Fibroblast of skin of left quadriceps (primary cell): ENCODE measurements around the gene GINS1.
"Not testable (repeated sequence)": the region's sequence is repeated elsewhere in the genome, so short reads cannot be mapped to it uniquely, and the experiment has no call there.

Experiments used
- DNase-seq, 2 experiments: peaks; one replicate each; pipeline ENCODE4 v3.0.0-alpha.2; 2013; ENCODE audit warnings: low read depth in 2 of 2

Gene GINS1

DNA sequence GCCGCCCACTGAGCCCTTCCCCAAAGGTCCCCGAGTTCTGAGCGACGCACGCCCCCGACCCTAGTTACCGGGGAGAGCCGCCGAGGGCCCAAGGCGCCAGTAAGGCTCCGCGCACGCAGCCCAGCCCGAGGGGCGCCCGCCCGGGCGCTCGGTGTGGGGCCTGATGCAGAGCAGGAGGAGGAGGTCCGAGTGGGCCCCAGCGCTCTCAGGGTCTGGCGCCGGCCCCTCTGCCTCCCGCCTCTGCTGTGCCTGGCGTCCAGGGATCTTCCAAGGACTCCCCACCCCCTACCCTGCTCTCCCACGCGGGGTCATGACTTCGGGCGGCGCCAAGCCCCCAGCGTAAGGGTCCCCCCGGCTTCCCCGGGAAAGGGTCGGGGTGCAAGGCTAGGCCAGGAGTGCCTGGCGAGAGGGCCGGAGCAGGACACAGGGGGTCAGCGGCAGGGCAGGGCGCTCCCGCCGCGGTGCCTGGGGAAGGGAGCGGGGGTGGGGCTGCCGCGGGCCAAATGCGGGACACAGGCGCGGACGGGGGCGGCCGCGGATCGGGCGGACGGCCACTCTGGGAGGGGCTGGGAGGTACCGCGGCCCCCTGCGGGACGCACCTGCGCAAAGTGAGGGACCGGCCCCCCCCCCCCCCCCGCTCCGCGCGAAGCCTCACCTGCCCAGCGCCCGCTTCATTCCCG, 17.5 kb upstream of the GINS1 start:
- DNase-seq = no peak

DNA sequence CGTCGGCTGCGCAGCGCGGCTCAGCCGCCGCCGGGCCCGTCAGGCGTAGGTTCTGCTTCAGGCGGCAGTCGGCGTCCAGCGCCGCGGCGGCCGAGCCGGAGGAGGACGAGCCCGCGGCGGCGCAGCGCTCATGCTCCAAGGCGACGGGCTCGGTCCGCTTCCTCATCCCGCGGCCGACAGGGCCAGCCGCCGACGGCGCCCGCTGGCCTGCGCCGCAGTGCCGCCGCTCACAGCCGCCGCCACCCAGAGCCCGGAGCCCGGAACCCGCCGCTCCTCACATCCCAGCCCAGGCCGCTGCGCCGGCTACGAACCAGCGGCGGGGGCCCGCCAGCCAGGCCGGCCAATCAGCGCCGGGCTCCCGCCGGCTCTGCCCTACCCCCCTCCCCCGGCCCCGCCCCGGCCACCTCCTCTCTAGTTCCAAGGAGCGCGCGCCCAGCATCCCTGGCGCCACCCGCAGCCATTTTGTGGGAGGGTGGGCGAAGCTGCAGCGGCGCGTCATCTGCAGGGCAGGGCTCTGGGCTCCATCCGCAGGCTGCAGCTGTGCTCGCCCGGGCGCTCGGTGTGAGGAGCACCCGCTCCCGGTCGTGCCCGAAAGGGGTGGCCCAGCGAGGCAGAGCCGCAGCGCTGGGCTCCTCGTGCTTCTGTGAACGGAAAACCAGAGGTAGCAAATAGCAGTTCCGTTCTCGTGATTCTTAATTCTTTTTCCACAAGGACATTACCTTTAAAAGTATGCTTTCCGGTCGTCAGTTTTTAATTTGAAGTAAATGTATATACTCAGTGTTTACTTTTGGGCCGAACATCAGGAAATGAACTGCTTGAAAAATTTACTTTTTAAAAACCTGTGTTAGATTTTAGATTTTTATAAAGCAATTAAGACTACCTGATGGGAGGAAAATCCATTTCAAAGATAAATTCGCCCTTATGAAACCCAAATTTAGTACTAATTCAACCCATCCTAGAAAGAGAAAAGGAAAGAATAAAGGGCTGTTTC, 16.6 kb upstream of the GINS1 start, which contains the start of gene ABHD12:
ABHD12 (minus strand) TSS at position 298 of the 991 bp plus-strand sequence; CDS start at position 166, 132 bp downstream.
- peak; percentile 93 for DNase-seq

DNA sequence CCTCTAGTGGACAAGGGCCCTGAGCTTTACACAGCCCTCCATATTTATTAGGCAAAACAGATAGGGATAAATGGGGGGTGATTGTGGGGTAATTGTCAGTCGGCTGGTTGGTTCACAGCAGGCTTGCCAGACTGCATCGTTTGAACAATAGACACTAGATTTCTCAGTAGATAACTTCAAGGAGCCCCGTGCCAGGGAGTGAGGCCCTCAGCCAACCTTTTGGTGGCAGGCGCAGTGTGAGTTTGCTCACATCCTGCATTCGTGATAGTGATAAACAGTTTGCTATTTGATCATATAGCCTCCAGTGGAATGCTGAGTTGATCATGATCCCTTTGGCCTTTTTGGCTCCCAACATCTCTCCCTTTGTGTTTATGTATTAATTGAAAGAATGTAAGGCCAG, 13.2 kb upstream of the GINS1 start:
- no peak for DNase-seq

DNA sequence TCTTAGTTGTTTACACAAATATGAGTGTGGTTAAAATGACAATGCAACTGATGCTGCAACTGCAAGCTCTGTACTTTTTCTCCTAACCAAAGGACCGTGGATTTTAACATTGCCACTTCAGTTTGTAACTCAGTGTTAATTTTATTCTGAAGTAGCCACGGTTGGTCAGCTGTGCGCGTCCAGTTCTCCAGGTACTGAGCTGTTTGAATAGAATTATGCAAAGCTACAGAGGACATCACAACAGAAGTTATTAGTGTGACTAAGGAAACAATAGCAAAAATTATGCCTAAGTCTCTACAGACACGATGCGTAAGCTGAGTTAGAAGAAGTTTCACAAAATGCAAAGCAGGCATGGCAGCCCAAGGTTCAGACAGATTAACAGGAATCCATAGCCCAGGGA, 12.5 kb upstream of the GINS1 start:
- DNase-seq = no peak

DNA sequence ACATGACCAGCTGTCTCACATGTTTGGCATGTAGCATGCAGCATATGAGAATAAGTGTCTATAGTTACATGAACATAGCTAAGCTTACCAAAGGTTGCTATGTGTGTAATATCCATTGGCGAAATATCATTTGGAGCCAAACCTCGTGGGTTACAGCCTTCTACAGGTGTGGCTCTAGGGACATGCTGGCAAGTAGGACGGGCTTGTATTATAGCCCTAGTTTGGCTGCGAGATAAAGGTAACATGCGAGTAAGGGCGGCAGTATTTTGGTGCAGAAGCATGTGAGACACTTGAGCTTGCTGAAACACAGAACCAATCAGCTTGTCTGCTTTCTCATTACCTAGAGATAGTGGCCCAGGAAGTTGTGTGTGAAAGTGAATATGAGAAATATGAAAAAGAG, 10.4 kb upstream of the GINS1 start:
- no peak for DNase-seq

DNA sequence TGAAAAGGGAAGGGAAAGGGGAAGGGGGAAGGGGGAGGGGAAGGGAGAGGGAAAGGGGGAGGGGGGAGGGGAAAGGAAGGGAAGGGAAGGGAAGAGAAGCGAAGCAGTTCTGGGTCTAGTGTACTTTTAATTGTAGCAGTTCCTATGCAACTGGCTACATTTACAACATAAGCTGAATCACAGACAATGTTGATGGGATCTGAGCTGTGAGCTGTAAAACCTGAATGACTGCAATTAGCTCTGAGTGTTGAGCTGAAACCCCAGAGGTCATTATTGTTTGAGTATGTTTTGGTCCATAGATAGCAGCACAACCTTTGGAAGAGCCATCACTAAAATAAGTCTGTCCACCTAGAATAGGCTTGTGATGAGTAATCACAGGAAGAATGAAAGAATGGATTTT, 9.7 kb upstream of the GINS1 start:
- no peak for DNase-seq

DNA sequence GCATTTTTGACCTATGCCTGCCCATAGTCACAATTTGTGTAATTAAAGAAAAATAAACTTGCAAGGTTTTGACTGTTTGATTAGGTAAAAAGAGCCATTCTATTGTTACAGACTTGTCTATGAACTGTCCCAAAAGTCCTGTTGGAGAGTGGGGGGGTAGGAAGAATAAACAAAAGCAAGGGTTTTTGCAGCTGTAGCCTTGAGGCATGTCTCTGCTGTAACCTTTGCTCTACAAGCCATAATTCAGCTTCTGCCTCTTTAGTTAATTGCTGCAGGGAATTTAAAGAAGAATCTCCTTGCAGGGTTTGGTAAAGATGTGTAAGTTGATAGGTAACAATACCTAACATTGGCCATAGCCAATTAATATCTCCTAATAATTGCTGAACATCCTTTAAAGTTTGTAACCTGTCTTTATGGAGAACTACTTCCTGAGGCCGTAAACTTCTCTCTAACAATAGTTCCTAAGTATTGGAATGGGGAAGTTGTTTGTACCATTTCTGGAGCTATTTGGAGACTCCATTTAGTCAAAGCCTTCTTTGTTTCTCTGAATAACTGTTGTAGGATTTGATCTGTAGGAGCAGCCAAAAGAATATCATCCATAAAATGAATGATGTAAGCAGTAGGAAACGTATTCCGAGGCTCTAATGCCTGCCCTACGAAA, 9.0 kb upstream of the GINS1 start:
- DNase-seq = no peak

DNA sequence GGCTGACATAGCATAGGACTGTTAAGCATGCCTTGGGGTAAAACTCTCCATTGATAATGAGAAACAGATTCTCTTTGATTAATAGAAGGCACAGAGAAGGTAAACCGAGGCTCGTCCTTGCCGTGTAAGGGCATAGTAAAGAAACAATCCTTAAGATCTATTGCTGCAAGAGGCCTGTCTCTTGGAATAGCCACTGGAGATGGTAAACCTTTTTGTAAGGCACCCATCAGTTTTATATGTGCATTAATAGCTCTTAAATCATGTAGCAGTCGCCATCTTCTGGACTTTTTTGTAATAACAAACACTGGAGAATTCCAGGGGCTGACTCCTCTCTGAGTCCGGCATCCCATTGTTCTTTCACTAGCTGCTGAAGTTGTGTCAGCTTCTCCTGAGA, 8.4 kb upstream of the GINS1 start:
- peak; percentile 59 to 61 for DNase-seq

DNA sequence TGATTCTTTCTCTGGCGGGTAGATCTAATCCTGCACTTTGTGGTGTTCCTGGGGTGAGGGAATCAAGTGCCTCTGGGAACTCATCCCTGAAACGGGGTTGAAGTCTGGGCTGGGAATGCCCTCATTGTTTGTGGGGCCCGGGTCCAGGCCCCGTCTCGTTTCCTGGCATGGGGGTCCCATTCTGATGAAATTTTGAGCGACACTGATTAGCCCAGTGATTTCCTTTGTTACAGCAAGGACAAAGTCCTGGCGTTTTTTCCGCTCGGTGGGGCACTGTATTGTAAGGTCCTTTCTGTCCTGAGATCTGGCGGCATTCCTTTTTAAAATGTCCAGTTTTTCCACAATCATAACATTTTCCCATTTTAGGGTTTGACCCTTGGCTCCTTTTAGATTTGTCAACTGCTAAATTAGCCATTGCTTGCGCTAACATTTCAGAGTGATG, 7.2 kb upstream of the GINS1 start:
- DNase-seq = not testable (repeated sequence)

DNA sequence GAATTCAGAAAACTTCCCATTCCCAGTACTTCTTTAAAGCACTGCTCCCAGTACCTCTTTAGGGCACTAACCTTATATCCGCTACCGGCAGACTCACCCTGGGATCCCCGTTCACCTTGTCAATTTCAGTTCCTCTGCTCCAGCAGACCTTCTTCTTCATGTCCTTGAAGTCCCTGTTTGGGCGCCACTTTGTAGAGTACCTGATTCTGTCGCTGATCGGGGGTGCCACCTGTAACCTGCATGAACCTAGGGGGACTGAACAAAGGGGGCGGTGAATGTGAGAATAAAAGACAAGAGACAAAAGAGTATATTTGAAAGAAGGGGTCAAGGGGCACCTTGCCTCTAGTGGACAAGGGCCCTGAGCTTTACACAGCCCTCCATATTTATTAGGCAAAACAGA, 4.9 kb upstream of the GINS1 start:
- DNase-seq = no peak

DNA sequence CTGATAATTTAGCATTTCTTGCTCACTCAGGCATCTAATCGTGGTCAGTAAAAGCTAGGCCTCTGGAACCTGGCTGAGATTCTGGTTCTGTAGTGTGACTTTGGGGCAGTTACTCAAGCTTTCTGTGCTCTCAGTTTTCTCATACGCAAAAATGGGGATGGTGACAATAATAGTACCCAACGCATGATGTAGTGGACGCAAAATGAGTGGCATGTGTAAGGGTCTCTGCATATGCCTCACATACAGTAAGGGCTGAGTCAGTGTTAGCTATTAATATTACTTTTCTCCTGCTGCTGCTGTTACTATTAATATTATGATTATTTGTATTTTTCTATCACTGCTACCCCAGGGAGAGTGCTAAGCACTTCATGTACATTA, 686 bp downstream of the GINS1 start:
- DNase-seq = no peak

DNA sequence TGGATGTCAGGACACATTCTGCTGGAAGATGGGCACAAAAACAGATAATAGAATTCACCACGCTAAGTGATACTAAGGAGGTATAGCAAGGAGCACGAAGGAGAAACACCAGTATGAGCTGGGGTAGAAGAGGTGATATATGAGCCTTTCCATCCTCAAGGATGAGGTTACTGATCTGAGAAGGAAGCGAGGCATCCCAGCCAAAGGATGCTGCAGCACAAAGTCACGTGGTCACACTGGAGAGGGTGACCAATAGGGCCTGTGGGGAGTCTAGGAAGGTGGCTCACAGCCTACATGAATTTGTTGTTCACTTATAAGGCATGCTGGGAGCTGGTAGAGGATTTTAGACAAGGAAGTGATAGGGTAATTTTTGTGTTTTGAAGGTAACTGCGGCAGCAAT, 1.4 kb downstream of the GINS1 start:
- DNase-seq = no peak

DNA sequence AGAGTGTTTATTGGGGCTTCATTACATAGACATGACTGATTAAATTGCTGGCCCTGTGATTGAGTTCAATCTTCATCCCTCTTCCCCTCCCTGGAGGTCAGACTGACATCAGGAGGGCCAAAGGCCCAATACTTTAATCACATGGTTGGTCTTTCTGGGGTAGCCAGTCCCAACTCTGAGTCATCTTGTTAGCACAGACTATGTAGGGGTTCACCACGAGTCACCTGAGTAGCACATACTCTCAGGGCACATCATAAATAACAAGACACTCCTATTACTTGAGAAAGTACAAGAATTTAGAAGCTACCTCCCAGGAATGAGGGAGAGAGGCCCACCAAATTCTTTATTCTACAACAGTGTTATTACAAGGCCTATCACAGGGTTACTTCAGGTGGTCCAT, 11.3 kb downstream of the GINS1 start:
- DNase-seq = no peak

DNA sequence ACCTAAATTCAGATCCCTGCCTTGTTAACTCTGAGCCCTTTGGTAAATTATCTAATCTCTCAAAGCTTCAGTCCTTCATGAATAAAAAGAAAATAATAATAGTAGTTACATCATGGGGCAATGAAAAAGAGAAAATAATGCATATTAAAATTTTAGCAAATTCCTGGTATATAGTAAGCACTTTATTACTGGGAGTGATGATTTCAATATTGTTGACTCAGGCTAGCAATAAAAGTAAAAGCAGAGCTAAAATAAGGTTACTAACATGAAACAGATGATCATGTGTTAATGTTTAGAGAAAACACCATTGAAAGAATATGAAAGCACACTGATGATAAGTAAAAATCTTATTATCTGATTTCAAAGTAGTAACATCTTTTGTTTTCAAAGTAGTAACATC, 13.6 kb downstream of the GINS1 start:
- no peak for DNase-seq

DNA sequence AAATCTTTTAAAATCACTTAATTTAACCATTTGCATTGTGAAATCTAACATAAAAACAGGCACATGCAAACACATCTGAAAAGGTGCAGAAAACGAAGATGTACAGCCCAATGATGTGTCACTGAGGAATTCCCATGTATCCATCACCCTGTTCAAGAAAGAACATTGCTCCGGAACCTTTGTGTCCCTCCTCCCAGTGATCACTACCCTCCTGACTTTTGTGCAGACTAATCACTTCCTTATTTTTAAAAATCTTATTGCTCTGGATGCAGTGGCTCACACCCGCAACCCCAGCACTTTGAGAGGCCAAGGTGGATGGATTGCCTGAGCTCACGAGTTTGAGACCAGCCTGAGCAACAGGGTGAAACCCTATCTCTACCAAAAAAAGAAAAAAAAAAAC, 14.6 kb downstream of the GINS1 start:
- DNase-seq = no peak

DNA sequence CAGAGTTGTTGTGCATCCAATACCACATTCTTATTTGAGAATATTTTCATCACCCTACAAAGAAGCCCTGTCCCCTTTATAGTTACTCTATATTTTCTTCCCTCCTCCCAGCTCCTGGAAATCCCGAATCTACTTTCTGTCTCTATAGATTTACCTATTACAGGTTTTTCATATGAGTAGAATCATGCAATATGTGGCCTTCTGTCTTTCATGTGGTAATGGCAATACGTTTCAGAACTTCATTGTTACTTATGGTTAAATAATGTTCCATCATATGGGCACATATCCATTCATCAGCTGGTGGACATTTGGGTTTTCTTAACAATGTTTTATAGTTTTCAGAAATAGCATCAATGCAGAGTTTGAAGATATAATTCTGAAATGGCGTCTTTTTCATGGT, 17.1 kb downstream of the GINS1 start:
- no peak for DNase-seq

DNA sequence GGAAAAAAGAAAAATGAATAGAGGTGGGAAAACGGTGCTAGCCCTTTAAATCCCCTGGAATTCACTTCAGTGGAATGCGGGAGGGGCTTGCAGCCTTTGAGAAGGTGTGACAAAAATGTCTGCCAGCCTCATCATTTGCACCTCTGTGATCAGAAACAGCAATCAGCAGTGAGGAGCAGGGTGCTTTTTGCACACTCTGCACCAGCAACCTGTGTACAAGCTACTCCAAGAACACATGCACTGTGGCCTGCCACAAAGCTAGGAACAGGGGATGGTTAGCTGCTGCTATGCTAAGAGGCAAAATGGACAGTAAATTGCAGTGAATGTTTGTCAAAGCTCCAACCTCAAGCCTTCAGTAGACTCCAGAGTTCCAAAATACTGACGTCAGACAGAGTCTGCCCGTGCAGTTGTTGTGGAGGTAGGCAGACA, 29.7 kb downstream of the GINS1 start:
- no peak for DNase-seq

DNA sequence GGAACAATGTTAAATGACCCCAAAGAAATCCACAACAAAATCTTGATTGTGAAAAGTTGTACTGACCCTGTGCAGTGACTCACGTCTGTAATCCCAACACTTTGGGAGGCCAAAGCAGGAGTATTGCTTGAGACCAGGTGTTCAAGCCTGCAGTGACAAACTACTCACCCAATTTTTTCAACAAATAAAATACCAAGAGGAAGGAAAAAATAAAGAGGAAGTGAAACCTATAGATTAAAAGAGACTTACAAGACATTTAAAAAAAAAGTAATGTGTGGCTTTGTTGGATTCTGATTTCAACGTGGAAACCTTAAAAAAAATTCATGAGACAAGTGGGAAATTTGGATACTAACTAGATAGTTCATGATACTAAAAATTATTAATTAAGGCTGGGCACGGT, 31.9 kb downstream of the GINS1 start:
- no peak for DNase-seq

DNA sequence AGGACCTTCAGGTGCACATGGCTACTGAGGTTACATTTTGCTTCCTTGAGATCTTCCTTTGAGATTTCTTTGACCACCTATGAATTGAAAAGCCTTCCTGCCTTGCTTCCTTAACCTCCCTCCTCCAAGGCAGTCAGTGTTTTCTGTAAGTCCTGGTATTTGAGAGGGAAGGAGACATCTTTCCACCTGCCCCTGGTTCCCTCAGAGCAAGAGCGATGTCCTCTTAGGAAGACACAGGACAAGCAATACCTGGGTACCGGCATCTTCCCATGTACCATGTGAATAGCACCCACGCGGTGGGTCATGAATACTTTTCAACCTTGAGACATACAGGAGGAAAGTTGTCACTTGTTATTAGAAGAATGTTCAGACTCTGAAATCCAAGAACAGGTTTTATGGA, 37.1 kb downstream of the GINS1 start:
- DNase-seq = no peak

DNA sequence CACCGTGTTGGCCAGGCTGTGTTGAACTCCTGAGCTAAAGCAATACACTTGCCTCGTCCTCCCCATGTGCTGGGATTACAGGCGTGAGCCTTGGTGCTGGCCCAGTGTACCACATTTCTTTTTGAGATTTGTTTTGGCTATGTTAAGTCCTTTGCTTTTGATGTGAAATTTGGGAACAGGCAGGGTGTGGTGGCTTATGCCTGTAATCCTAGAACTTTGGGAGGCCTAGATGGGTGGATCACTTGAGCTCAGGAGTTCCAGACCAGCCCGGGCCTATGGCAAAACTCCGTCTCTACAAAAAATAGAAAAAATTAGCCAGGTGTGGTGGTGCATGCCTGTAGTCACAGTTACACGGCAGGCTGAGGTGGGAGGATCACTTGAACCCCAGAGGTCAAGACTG, 40.2 kb downstream of the GINS1 start:
- no peak for DNase-seq

DNA sequence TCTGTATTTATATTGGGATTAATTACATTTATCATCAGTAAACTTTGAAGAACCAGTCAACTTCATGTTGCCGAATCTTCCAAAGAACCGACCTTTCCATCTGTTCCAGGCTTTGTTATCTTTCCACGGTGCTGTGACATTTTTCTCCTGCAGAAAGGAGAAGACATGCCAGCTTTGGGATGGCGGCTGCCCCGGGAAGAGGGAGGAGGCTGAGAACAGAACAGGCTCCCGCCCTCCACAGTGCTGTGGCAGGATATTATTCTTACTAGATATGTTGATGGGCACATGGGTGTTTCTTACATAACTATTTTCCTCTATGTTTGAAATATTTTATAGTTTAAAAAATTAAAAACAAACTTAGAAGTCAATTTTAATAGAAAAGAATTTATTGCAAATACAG, 44.9 kb downstream of the GINS1 start:
- DNase-seq = no peak

DNA sequence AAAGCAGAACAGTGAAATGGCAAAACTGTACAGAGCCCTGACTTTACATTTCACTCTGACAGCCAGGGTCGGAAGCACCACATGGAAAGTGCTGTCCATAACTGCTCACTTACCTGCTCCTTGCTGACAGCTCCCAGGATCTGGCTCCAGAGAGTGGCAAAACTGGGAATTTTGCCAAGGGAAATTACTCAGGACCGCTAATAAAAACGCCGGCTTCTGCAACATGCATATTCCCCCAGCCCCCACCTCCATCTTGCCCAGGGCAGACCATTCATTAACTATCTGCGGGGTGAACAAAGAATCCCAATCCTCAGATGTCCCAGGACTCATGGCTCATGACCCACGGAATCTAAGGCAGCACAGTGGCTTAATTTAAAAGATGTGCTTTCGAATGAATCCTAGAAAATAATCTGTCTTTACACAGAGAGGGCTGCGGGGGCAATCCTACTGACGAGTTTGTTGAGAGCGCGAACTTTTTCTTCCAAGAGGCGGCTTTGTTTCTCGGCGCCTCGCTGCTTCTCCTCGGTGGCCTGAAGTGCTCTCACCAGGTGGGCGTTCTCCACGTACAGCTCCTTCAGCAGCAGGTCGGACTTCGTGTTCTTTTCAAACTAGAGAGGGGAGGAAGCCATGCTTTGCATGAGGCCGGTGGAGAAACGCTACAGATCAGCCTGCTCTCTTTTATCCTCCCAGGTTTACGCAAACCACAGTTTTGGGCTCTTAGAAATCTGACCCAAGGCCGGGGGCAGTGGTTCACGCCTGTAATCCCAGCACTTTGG, 45.8 kb downstream of the GINS1 start:
- no peak for DNase-seq
